ENCODE results near the gene MRPS30.
"Not testable (repeated sequence)": the region's sequence is repeated elsewhere in the genome, so short reads cannot be mapped to it uniquely, and the experiment has no call there.

Gene MRPS30

GRCh38 chr5:44808435-44809214, at the start of gene MRPS30:
Gene MRPS30, plus strand, starts transcription at chr5:44808947. Its CDS starts 16 bp downstream, at chr5:44808963.
- peak; percentile 85 to 99 (median 95) for DNase-seq
- intact Hi-C loops (cut with DNase I): no loop called here

DNA sequence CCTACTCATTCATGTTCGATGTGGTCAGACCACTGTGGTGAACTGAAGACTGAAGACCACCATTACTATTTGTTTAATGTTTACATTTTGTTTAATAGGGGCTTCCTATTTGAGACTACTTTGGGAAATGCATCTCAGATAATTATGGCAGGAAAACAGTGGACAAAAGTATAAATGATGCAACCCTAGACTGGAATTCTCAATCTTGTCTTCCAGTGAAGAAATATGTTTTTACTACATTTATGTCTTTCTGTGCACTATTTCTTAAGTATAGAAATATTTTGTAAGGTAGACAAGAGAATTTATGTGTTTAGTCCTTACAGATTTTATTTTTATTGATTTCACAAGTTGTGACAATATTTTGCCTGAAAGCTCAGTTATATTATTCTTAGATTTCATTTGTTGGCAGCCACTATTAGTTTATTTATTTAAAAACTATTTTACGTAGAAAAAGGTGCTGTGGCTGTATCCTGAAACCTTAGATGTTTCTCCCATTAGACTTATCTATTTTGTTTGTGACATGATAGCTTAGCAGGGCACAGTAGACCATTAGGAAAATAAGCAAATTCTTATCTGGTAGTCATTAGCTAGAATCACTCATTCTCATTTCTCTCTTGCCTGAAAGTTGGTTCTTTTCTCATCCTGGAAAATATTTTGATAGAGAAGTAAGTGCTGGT, 39.4 kb upstream of the MRPS30 start:
- intact Hi-C loops (cut with DNase I): no loop called here
- no peak for DNase-seq

- no peak for DNase-seq
- intact Hi-C loops (cut with DNase I): loop anchor here (10.0 kb wide), 1 partner anchor 235 kb away; no protein-coding TSS in a partner anchor
Measured at GRCh38 chr5:44769877-44770209, 38.9 kb upstream of the MRPS30 start.

GRCh38 chr5:44770780-44771717, 37.7 kb upstream of the MRPS30 start:
- DNase-seq: no peak
- intact Hi-C loops (cut with DNase I): loop anchor here (10.0 kb wide), 1 partner anchor 236 kb away; no protein-coding TSS in a partner anchor

- intact Hi-C loops (cut with DNase I): loop anchor here (10.0 kb wide), 1 partner anchor 238 kb away; no protein-coding TSS in a partner anchor
- DNase-seq: not testable (repeated sequence)
Measured at GRCh38 chr5:44772397-44772796, 36.4 kb upstream of the MRPS30 start.

GRCh38 chr5:44774279-44774880, 34.4 kb upstream of the MRPS30 start:
- intact Hi-C loops (cut with DNase I): loop anchor here (10.0 kb wide), 1 partner anchor 240 kb away; no protein-coding TSS in a partner anchor
- peak in 21 of 42 donors; percentile 3 to 55 (median 14) for DNase-seq

GRCh38 chr5:44779167-44779566, 29.6 kb upstream of the MRPS30 start:
- intact Hi-C loops (cut with DNase I): loop anchor here (10.0 kb wide), 1 partner anchor 244 kb away; no protein-coding TSS in a partner anchor
- DNase-seq: no peak

GRCh38 chr5:44783634-44784315, 25.0 kb upstream of the MRPS30 start:
- intact Hi-C loops (cut with DNase I): no loop called here
- DNase-seq: no peak

DNA sequence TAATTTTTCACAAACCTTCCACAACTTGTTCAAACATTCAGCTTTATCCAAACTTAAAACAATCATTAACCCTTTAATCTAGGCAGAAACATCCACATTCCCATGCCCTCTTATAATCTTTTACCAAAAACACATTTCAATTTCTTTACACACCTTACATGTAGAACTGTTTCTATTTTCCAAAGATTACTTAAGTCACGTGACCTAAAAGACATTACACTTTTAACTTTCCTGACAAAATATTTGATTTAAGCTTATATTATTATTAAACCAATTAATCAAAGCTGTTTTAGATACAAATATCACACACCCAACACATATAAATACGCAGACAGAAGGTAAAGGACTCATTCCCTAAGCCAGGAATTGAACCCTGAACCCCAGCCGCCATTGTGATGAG, 21.0 kb upstream of the MRPS30 start:
- no peak for DNase-seq
- intact Hi-C loops (cut with DNase I): no loop called here

DNA sequence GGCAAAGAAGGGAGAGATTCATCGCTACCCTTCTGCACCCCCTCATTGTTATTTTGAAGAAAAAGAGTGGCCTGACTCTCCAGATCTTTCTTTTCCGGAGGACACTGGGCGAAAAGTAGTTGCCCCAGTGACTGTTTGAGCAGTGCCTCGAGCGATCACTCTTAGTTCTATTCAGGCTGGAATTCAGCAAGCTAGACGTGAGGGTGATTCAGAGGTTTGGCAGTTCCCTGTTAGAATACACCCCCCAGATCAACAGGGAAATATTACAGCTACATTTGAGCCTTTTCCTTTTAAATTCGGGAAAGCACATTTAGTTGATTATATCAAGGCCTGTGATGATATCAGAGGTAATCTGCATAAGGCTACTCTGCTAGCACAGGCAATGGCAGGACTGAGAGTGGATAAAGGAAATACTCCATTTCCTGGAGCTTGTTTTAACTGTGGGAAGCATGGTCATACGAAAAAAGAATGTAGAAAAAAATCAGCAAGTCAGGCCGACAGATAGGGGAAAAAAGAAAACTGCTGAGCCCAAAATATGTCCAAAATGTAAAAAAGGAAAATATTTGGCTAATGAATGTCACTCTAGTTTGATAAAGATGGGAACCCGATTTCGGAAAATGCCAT, 19.3 kb upstream of the MRPS30 start:
- DNase-seq; intact Hi-C loops (cut with DNase I): not testable (repeated sequence)

DNA sequence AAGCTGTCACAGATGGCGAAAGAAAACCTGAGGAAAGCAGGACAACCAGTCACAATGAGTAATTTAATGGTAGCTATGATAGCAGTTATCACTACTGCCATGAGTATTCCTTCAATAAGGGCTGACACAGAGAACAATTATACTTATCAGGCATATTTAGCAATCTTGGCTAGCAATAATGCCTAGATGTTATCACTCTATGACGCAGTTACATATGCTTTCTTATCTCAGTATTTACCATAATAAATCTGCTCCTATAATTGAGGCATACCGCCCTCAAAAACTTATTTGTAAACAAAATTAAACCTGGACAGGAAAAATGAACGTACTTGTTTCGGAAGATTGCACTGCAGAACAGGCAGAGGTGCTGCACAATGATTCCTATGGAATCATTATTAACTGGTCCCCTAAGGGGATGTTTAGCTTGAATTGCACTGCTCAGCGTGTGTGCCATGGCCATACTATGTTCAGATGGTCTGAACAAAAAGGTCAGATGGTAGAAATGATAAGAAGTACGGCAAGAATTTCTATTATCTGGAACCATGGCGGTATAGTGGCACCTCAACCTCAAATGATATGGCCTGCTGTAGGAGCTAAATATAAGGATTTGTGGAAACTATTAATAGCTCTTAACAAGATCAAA, 16.6 kb upstream of the MRPS30 start:
- DNase-seq; intact Hi-C loops (cut with DNase I): not testable (repeated sequence)

- DNase-seq: no peak
- intact Hi-C loops (cut with DNase I): no loop called here
Measured at GRCh38 chr5:44794371-44794770, 14.4 kb upstream of the MRPS30 start.

- intact Hi-C loops (cut with DNase I): no loop called here
- DNase-seq: no peak
Measured at GRCh38 chr5:44795496-44795895, 13.3 kb upstream of the MRPS30 start.

- intact Hi-C loops (cut with DNase I): no loop called here
- no peak for DNase-seq
Measured at GRCh38 chr5:44797841-44798240, 10.9 kb upstream of the MRPS30 start.

- intact Hi-C loops (cut with DNase I): no loop called here
- no peak for DNase-seq
Measured at GRCh38 chr5:44801992-44802391, 6.8 kb upstream of the MRPS30 start.

DNA sequence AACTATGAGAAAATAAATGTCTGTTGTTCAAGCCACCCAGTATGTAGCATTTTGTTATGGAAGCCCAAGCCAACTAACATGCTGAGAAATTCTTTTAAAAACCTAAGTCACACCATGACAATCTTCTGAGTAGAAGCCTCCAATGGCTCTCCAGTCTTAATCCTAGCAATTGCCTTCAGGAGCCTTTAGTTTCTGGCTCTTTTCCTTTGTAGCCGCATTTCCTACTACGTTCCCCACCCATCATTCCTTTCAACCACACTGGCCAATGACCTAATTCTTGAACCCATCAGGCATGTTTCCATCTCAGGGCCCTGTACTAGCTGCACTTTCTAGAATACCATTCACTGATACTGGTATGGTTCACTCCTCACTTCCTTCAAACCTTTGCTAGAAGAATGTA, 2.1 kb upstream of the MRPS30 start:
- intact Hi-C loops (cut with DNase I): no loop called here
- no peak for DNase-seq

GRCh38 chr5:44807269-44807668, 1.5 kb upstream of the MRPS30 start:
- intact Hi-C loops (cut with DNase I): no loop called here
- peak in 3 of 42 donors; percentile 3 to 10 (median 8) for DNase-seq

Data from head of caudate nucleus (tissue), 42 donors.